Peyer's patch (tissue), 4 donors: Measurements from ENCODE around the gene SAMD11. TPM values are rescaled to one million over a fixed set of nuclear protein-coding genes. Genes with fewer than 3 reads are reported as not detected.
A peak's percentile ranks its signal among the peaks of the same experiment; 100 is the strongest.
"Not testable (repeated sequence)": the region's sequence is repeated elsewhere in the genome, so short reads cannot be mapped to it uniquely, and the experiment has no call there.

ENCODE experiments used
- DNase-seq, 3 donors: peaks; one replicate each; pipeline ENCODE4 v3.0.0-alpha.2; 2017 to 2019
- H3K27ac ChIP-seq, 4 donors: fragments of 200-600 bp; sonication (generic); one replicate each; pipeline ENCODE4 v1.5.1; 2016 to 2019
- H3K27me3 ChIP-seq, 2 donors: fragments of 200-600 bp; sonication (generic); one replicate each; pipeline ENCODE4 v1.5.1; 2019
- H3K36me3 ChIP-seq, 3 donors: fragments of 200-600 bp; sonication (generic); one replicate each; pipeline ENCODE4 v1.5.1; 2016 to 2019
- H3K4me1 ChIP-seq, 4 donors: fragments of 200-600 bp; sonication (generic); one replicate each; pipeline ENCODE4 v1.5.1; 2016 to 2019
- H3K4me3 ChIP-seq, 4 donors: fragments of 200-600 bp; sonication (generic); 1 replicate in 3 of 4; 2 replicates in 1 of 4; pipeline ENCODE4 v1.5.1; 2016 to 2019; ENCODE audit warnings: mild to moderate bottlenecking in 1 of 4
- H3K9me3 ChIP-seq, 4 donors: fragments of 200-600 bp; sonication (generic); one replicate each; pipeline ENCODE4 v1.5.1; 2016 to 2019; ENCODE audit warnings: mild to moderate bottlenecking in 1 of 4
- POLR2A ChIP-seq, 2 donors: fragments of 450-650 bp; IDR thresholded peaks; one replicate each; pipeline ENCODE4 v1.5.1; 2017; ENCODE audit warnings: antibody characterized with exemption in 2 of 2, mild to moderate bottlenecking in 2 of 2, moderate library complexity in 2 of 2
- total RNA-seq, 4 donors: library from RNA; depleted of rRNA; stranded (reverse); fragments of >200 nt; gene quantifications; one replicate each; pipeline ENCODE4 v1.1.0, GENCODE V29; 2016
- TF ChIP-seq, protein P1 (sequence below), 6 experiments: fragments of 450-650 bp in 4 of 6; fragments of 200-600 bp in 2 of 6; sonication (generic) in 1 of 6; IDR thresholded peaks; one replicate each; pipeline ENCODE4 v1.5.1; 2017 to 2019; ENCODE audit warnings: antibody characterized with exemption in 6 of 6, mild to moderate bottlenecking in 3 of 6, moderate library complexity in 1 of 6

Gene SAMD11
- 1 to 10 TPM; 1.1 to 5.0 (median 2.2) TPM for total RNA-seq

DNA sequence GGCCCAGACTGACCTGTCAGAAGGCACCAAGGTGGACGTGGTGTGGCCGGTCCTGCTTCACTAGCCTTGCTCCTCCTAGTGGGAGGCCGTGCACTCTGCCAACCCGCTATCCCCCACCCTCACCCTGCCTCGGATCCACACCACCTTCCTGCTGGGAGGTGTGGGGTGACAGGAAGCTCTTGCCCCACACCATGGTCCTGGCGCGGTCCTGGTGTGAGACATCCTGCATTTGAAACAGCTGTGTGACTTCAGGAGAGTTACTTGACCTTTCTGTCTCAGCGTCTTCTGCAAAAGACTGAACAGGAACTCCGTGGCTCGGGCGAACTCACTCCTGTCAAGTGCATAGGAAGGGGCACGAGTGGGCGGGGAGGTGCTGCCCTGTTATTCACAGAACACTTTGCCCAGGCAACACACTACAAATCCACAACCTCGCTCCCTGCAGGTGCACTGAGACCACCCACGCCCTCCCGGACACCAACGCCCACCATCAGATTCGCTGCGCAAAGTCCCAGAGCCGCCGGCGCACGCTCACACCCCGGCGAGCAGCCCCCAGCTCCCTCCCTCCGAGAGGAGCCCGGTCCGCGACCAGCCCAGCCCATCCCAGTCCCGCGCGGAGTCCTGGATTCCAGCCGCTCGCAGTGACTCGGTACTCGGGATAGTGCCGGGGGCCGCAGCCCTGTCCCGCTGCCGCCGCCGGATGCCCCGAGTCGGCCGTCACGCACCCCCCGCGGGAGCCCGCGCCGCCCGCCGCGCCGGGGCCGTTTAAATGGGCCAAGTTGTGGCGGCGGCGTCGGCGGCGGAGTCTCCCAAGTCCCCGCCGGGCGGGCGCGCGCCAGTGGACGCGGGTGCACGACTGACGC, at the start of gene SAMD11:
Gene SAMD11, plus strand, starts transcription at position 793 of the 860 bp plus-strand sequence. CDS start 509 bp downstream, outside the sequence.
- DNase-seq, result peak; percentile 47 to 82 (median 79)
- Histone ChIP-seq H3K4me3 (peak within 1 kb of the TSS; percentile 17 to 57 (median 54)), H3K9me3 (no peaks in the 10 kb centered on the region), H3K36me3 (no peaks in the 10 kb centered on the region), H3K4me1 (peaks cover 0 to 55% (median 24%) of the 10 kb centered on the region in 4 donors), H3K27ac (peak within 1 kb of the TSS in 1 of 4 donors; percentile 49), H3K27me3 (peaks cover 0 to 63% of the 10 kb centered on the region in 2 donors)
- no peak for TF ChIP-seq POLR2A (IDR thresholded peaks at IDR 0.05)
- TF ChIP-seq, protein P1, sequence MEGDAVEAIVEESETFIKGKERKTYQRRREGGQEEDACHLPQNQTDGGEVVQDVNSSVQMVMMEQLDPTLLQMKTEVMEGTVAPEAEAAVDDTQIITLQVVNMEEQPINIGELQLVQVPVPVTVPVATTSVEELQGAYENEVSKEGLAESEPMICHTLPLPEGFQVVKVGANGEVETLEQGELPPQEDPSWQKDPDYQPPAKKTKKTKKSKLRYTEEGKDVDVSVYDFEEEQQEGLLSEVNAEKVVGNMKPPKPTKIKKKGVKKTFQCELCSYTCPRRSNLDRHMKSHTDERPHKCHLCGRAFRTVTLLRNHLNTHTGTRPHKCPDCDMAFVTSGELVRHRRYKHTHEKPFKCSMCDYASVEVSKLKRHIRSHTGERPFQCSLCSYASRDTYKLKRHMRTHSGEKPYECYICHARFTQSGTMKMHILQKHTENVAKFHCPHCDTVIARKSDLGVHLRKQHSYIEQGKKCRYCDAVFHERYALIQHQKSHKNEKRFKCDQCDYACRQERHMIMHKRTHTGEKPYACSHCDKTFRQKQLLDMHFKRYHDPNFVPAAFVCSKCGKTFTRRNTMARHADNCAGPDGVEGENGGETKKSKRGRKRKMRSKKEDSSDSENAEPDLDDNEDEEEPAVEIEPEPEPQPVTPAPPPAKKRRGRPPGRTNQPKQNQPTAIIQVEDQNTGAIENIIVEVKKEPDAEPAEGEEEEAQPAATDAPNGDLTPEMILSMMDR (IDR thresholded peaks at IDR 0.05), result no peak

GRCh38 chr1:876428-877208, 47.1 kb upstream of the SAMD11 start:
- H3K36me3 ChIP-seq, H3K9me3 ChIP-seq, H3K4me3 ChIP-seq, H3K4me1 ChIP-seq, DNase-seq, H3K27ac ChIP-seq, H3K27me3 ChIP-seq: not testable (repeated sequence)

- DNase-seq, H3K9me3 ChIP-seq, H3K4me1 ChIP-seq, H3K27ac ChIP-seq, H3K36me3 ChIP-seq, H3K27me3 ChIP-seq, H3K4me3 ChIP-seq: not testable (repeated sequence)
These were observed 46.3 kb upstream of the SAMD11 start for GRCh38 chr1:877209-877986.

GRCh38 chr1:880511-880910, 43.2 kb upstream of the SAMD11 start:
- not testable (repeated sequence) for H3K27me3 ChIP-seq, H3K9me3 ChIP-seq, H3K4me1 ChIP-seq, H3K4me3 ChIP-seq, H3K27ac ChIP-seq, DNase-seq, H3K36me3 ChIP-seq

- DNase-seq, H3K9me3 ChIP-seq, H3K36me3 ChIP-seq, H3K27me3 ChIP-seq, H3K27ac ChIP-seq, H3K4me3 ChIP-seq, H3K4me1 ChIP-seq: not testable (repeated sequence)
These were observed 42.8 kb upstream of the SAMD11 start for GRCh38 chr1:880915-881314.

DNA sequence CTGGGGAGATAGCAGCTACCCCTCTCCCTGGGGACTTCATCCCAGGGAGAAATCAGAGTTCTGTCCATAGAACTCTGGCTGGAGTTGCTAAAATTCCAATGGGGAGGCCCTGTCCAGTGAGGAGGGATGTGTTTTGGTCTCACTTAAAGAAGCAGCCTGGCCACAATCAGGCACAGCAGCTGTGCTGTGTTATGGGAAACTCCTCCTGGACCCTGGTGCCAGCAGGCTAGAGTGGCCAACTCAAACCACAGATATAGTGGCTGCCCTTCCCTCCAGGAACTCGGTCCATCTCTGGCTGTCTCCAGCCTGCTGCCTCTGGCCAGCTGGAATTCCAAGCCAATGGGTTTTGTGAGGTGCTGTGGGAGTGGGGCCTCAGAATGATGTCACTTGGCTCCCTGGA, 37.4 kb upstream of the SAMD11 start:
- no peak overlapping the region for H3K27ac ChIP-seq
- DNase-seq, result no peak
- H3K4me3 ChIP-seq, result no peak overlapping the region
- no peaks in the 10 kb centered on the region for H3K9me3 ChIP-seq
- H3K4me1 ChIP-seq, result no peaks in the 10 kb centered on the region
- H3K36me3 ChIP-seq, result no peaks in the 10 kb centered on the region
- TF ChIP-seq, protein P1 (IDR thresholded peaks at IDR 0.05), result no peak
- TF ChIP-seq POLR2A (IDR thresholded peaks at IDR 0.05), result no peak
- no peaks in the 10 kb centered on the region for H3K27me3 ChIP-seq

- H3K9me3 ChIP-seq, result no peaks in the 10 kb centered on the region
- H3K27me3 ChIP-seq, result no peaks in the 10 kb centered on the region
- no peak for TF ChIP-seq POLR2A (IDR thresholded peaks at IDR 0.05)
- TF ChIP-seq, protein P1 (IDR thresholded peaks at IDR 0.05), result no peak
- H3K4me1 ChIP-seq, result no peaks in the 10 kb centered on the region
- DNase-seq, result no peak
- no peak overlapping the region for H3K27ac ChIP-seq
- H3K4me3 ChIP-seq, result no peak overlapping the region
- no peaks in the 10 kb centered on the region for H3K36me3 ChIP-seq
These were observed 37.0 kb upstream of the SAMD11 start for GRCh38 chr1:886760-887159.
